Muscle layer of duodenum (tissue), 2 donors: ENCODE data around the gene C18orf32.
"Not testable (repeated sequence)": the region's sequence is repeated elsewhere in the genome, so short reads cannot be mapped to it uniquely, and the experiment has no call there.

ENCODE experiments used
- H3K27ac ChIP-seq: one replicate; pipeline ENCODE4 v1.7.0; 2013; ENCODE audit warnings: mild to moderate bottlenecking, low read length
- H3K27me3 ChIP-seq: one replicate; pipeline ENCODE4 v1.7.0; 2013; ENCODE audit warnings: low read depth, mild to moderate bottlenecking, control low read depth, low read length
- H3K36me3 ChIP-seq, 2 donors: one replicate each; pipeline ENCODE4 v1.7.0; 2013; ENCODE audit warnings: low read length in 2 of 2, control low read depth in 1 of 2, mild to moderate bottlenecking in 1 of 2; ENCODE audit not compliant: insufficient read depth in 2 of 2, control insufficient read depth in 1 of 2
- H3K4me1 ChIP-seq, 2 donors: one replicate each; pipeline ENCODE4 v1.7.0; 2013; ENCODE audit warnings: low read length in 2 of 2, mild to moderate bottlenecking in 2 of 2, control low read depth in 1 of 2, moderate library complexity in 1 of 2; ENCODE audit not compliant: insufficient read depth in 2 of 2, control insufficient read depth in 1 of 2
- H3K4me3 ChIP-seq, 2 donors: one replicate each; pipeline ENCODE4 v1.7.0; 2013; ENCODE audit warnings: low read length in 2 of 2, low read depth in 1 of 2, mild to moderate bottlenecking in 1 of 2
- H3K9me3 ChIP-seq, 2 donors: one replicate each; pipeline ENCODE4 v1.7.0; 2013; ENCODE audit warnings: low read length in 2 of 2, control low read depth in 1 of 2, mild to moderate bottlenecking in 1 of 2; ENCODE audit not compliant: control insufficient read depth in 1 of 2
- donor health status: healthy.

C18orf32 gene

DNA sequence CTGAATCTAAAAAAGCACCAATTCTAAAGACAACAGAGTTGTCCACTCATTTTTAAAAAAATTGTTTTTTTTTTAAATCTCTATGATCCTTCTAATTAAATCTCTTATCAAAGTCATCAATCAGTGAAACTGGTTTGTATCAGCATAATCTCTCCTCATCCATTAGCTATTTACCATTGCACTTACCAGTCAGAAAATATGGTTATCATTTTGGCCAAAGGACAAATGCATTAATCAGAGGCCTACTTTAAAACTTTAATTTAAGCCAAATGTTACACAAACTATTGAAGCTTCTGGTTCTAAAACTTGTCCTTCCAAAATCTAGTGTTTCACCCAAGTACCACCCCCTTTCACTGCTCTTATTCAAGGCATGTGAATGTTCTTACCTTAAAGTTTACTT is 3.8 kb downstream of the C18orf32 start:
- Histone ChIP-seq H3K4me3 (no peak overlapping the region), H3K4me1 (peaks cover 13 to 16% of the 10 kb centered on the region in 2 donors), H3K36me3 (peaks cover 32 to 44% of the 10 kb centered on the region in 2 donors), H3K27ac (no peak overlapping the region), H3K9me3 (no peaks in the 10 kb centered on the region), H3K27me3 (no peaks in the 10 kb centered on the region)

DNA sequence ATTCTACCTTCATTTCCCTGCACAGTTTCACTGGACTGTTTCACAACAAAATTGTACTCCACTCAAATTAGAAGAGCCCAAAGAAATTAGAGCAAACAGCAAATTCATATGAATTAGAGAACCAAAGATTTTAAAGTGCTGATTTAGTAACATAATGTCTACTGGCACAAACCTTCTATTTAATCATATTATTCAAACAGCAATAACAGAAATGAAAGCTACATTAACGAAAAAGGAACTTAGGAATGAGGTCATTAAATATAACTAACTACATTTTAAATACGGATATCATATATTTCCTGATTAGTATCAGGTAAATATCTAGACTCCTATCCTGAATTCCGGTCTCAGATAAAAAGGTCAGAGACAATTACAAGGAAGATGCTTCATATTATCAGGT is 5.1 kb downstream of the C18orf32 start:
- Histone ChIP-seq H3K27ac (no peak overlapping the region), H3K4me1 (peaks cover 6 to 8% of the 10 kb centered on the region in 2 donors), H3K4me3 (no peak overlapping the region), H3K36me3 (peaks cover 26 to 44% of the 10 kb centered on the region in 2 donors), H3K9me3 (no peaks in the 10 kb centered on the region), H3K27me3 (no peaks in the 10 kb centered on the region)

DNA sequence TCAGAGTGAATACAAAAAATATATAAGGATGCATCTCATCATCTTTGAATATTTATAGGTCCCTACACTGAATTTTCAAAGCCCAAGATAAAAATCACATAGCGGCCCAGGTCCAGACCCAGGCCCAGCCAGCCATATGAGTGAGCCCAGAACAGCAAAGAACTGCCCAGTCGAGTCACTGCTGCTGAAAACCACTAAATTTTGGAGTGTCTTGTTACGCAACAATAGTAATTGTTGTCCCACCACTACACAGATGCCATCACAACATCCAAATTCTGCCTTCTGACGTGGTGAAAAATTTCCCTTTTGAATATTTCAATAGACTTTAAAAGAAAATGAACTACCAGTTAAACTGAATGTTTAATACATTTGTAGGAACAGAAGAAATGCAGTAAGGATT is 5.7 kb downstream of the C18orf32 start:
- H3K4me3 ChIP-seq, result no peak overlapping the region
- no peaks in the 10 kb centered on the region for H3K9me3 ChIP-seq
- no peaks in the 10 kb centered on the region for H3K27me3 ChIP-seq
- no peak overlapping the region for H3K27ac ChIP-seq
- peaks cover 26 to 48% of the 10 kb centered on the region in 2 donors for H3K36me3 ChIP-seq
- H3K4me1 ChIP-seq, result peaks cover 6 to 8% of the 10 kb centered on the region in 2 donors

- no peaks in the 10 kb centered on the region for H3K27me3 ChIP-seq
- no peaks in the 10 kb centered on the region for H3K4me1 ChIP-seq
- no peaks in the 10 kb centered on the region for H3K9me3 ChIP-seq
- peaks cover 26 to 49% of the 10 kb centered on the region in 2 donors for H3K36me3 ChIP-seq
- no peak overlapping the region for H3K4me3 ChIP-seq
- H3K27ac ChIP-seq, result no peak overlapping the region
Measured at GRCh38 chr18:49479381-49480137, 7.5 kb downstream of the C18orf32 start.

GRCh38 chr18:49476664-49477411 is 10.2 kb downstream of the C18orf32 start:
- H3K4me3 ChIP-seq, result no peak overlapping the region
- no peaks in the 10 kb centered on the region for H3K4me1 ChIP-seq
- H3K27ac ChIP-seq, result no peak overlapping the region
- H3K27me3 ChIP-seq, result no peaks in the 10 kb centered on the region
- H3K36me3 ChIP-seq, result peaks cover 20 to 31% of the 10 kb centered on the region in 2 donors
- H3K9me3 ChIP-seq, result no peaks in the 10 kb centered on the region

GRCh38 chr18:49474935-49475334 is 12.1 kb downstream of the C18orf32 start:
- peaks cover 13 to 23% of the 10 kb centered on the region in 2 donors for H3K36me3 ChIP-seq
- not testable (repeated sequence) for H3K9me3 ChIP-seq, H3K4me3 ChIP-seq, H3K27ac ChIP-seq, H3K4me1 ChIP-seq, H3K27me3 ChIP-seq

DNA sequence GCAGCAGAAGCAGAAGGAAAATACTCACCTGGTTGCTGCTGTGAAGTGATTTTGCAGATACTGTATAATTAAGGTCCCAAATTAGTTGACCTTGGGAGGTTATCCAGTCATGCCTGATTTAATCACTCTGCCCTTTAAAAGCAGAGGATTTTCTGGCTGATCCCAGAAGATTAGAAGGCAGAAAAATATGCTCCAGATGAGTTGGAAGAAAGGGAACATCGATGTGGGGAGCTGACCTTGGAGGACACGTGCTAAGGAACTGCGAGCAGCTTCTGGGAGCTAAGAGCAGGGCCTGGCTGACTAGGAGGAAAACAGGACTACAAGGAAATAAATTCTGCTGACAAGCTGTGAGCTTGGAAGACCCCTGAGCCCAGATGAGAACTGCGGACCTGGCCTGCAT is 13.3 kb downstream of the C18orf32 start:
- peaks cover under 1 to 12% of the 10 kb centered on the region in 2 donors for H3K36me3 ChIP-seq
- no peak overlapping the region for H3K27ac ChIP-seq
- H3K4me3 ChIP-seq, result no peak overlapping the region
- no peaks in the 10 kb centered on the region for H3K9me3 ChIP-seq
- no peaks in the 10 kb centered on the region for H3K4me1 ChIP-seq
- H3K27me3 ChIP-seq, result no peaks in the 10 kb centered on the region

- no peak overlapping the region for H3K27ac ChIP-seq
- no peaks in the 10 kb centered on the region for H3K4me1 ChIP-seq
- no peaks in the 10 kb centered on the region for H3K9me3 ChIP-seq
- H3K36me3 ChIP-seq, result peaks cover 0 to 8% of the 10 kb centered on the region in 2 donors
- no peak overlapping the region for H3K4me3 ChIP-seq
- no peaks in the 10 kb centered on the region for H3K27me3 ChIP-seq
Measured at GRCh38 chr18:49472459-49472858, 14.6 kb downstream of the C18orf32 start.

DNA sequence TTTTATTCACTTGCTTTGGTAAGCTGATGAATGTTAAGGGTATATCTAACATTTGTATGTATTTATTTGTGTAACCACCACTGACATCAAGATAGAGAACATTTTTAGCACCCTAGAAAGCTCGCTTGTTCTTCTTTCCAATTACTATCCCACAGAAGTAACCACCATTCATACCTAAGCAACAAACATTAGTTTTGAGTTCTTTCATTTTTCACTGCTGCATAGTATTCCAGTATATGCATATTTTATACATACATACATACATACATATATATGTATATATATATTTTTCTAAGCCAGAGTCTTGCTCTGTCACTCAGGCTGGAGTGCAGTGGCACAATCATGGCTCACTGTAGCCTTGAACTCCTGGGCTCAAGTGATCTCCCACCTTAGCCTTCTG is 15.5 kb downstream of the C18orf32 start:
- H3K9me3 ChIP-seq, result no peaks in the 10 kb centered on the region
- H3K27ac ChIP-seq, result no peak overlapping the region
- no peaks in the 10 kb centered on the region for H3K4me1 ChIP-seq
- H3K4me3 ChIP-seq, result no peak overlapping the region
- no peaks in the 10 kb centered on the region for H3K27me3 ChIP-seq
- H3K36me3 ChIP-seq, result peaks cover 0 to 2% of the 10 kb centered on the region in 2 donors

- Histone ChIP-seq H3K9me3 (no peaks in the 10 kb centered on the region), H3K27me3 (no peaks in the 10 kb centered on the region), H3K4me3 (no peak overlapping the region), H3K4me1 (no peaks in the 10 kb centered on the region), H3K27ac (no peak overlapping the region), H3K36me3 (no peaks in the 10 kb centered on the region)
Measured at GRCh38 chr18:49467599-49467998, 19.4 kb downstream of the C18orf32 start.

GRCh38 chr18:49467019-49467563 is 19.9 kb downstream of the C18orf32 start:
- H3K4me1 ChIP-seq, result no peaks in the 10 kb centered on the region
- H3K27ac ChIP-seq, result no peak overlapping the region
- H3K4me3 ChIP-seq, result no peak overlapping the region
- no peaks in the 10 kb centered on the region for H3K9me3 ChIP-seq
- no peaks in the 10 kb centered on the region for H3K27me3 ChIP-seq
- no peaks in the 10 kb centered on the region for H3K36me3 ChIP-seq
